GM18511 (cell line): ENCODE results near the gene TMEM239.
"Not testable (repeated sequence)": the region's sequence is repeated elsewhere in the genome, so short reads cannot be mapped to it uniquely, and the experiment has no call there.

Experiments used
- ATAC-seq: cut with Tn5 transposase; IDR thresholded peaks from one replicate; pipeline ENCODE4 v1.9.1; 2021; ENCODE audit warnings: mild to moderate bottlenecking, moderate library complexity; ENCODE audit not compliant: unreplicated experiment

The TMEM239 gene

DNA sequence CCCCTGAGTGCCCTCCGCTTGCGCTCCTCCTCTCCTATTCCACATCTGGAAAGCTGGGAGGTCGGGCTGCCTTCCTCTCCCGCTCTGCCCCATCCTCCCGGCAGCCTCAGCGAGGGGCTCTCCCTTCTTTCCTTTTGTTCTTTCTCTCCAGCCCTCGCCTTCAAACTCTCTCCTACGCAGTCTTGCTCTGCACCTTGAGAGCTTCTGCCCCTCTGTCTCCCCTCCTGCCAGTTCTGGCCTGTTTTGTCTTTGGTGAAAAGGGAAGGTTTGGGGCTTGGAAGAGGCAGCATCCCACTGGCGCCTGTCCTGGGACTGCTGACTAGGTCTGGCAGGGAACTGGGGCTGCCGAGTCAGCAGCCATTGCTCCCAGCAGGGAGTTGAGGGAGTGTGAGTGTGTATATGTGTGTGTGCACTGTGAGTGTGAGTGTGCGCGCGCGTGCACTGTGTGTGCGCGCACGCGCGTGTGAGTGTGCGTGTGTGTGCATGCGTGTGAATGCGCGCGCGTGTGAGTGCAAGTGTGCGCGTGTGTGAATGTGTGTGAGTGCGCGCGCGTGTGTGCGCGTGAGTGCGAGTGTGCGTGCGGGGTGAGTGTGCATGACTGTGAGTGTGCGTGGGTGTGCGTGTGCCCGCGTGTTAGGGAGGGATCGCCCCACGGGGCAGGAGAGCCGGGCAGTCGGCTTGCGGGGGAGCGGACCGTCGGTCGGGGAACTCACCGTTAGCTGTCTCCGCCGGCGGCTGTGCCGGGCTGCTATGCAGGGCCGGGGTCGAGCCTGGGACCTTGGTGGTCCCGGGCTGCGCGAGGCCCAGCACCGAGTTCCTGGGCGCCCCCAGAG lies 16.3 kb upstream of the TMEM239 start:
- peak; percentile 30 for ATAC-seq

DNA sequence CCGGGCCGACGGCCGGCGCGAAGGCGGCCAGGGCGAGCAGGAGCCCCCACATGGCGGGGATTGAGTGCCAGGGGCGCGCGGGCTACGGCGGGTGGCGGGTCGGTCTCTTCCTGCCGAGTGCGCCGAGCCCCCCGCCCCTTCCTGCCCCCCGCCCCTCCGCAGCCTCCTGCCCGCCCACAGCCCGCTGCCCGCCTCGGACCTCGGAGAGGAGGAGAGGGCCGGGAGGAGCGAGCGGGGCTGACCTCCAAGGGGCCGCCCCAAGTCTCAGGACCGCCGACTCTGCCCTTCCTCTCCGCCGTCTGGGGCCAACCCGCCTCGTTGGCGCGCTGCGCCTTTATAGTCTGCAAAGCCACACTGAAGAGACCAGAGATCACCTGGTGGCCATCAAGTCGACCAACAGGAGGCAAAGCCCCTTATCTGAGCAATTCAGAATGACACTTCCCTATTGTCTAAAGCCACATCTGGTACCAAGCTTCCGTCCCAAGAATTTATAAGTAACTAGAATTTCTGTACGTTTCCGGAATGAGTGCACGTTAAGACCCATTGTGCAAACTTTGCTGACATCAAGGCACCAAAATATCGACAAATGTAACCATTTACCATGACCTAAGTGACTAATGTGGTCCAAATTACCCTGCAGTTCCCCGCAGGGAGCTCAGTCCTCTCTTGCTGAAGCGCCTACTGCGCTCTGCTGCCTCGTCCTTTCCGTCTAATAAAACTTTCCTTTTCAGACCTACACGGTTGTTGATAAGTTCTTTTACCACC lies 15.5 kb upstream of the TMEM239 start, which contains the start of gene CPXM1:
Gene CPXM1 (minus strand): TSS at position 107 of the 765 bp plus-strand sequence. CDS start 55 bp downstream, at position 52.
- ATAC-seq, result peak; percentile 67

DNA sequence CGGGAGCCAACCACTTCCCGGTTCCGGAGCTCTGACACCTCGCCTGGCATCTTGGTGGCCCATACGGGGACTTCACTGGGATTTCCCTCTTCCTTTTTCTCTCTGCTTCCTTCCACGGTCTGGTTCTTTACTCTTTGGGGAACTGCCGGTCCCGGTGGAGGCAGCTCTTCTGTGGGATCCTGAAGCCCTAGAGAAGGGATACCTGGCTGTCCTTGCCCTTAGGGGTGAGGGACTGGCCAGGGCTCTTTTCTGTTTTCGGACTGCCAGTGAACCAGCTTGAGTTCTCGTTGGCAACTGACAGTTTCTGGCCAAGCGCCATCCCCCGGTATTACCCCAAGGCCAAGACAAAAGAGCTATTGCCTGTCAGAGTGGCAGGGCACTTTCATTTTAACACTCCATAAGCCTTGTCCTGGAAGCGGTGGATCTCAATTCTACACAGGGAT lies 14.9 kb upstream of the TMEM239 start:
- peak; percentile 23 for ATAC-seq

DNA sequence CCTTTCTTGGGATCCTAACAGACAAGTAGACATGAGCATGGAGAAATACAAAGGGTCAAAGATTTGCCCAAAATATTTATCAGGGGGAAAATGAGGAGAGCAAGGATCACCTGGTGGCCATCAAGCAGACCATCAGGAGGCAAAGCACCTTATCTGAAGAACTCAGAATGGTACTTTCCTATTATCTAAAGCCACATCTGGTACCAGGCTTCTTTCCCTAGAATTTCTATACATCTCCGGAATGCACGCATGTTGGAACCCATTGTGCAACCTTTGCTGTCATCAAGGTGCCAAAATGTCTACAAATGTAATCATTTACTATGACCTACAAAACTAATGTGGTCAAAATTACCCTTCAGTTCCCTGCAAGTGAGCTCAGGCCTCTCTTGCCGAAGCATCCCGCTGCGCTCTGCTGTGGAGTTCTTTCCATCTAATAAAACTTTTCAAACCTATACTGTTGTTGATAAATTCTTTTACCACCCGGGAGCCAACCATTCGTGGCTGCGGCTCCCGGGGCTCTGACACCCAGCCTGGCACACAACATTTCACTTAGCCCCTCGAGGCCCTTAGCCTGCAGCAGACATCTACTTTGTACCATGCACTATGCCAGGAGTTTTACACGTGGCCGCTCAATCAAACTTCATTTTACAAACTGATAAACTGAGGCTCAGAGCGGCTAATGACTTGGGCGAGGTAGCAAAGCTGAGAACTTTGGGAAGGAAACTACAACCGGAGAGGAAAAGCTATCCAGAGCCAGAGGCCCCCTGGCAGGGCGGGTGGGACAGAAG lies 11.9 kb upstream of the TMEM239 start:
- no peak for ATAC-seq

- no peak for ATAC-seq
Observed at GRCh38 chr20:2804852-2805688, 11.1 kb upstream of the TMEM239 start.

DNA sequence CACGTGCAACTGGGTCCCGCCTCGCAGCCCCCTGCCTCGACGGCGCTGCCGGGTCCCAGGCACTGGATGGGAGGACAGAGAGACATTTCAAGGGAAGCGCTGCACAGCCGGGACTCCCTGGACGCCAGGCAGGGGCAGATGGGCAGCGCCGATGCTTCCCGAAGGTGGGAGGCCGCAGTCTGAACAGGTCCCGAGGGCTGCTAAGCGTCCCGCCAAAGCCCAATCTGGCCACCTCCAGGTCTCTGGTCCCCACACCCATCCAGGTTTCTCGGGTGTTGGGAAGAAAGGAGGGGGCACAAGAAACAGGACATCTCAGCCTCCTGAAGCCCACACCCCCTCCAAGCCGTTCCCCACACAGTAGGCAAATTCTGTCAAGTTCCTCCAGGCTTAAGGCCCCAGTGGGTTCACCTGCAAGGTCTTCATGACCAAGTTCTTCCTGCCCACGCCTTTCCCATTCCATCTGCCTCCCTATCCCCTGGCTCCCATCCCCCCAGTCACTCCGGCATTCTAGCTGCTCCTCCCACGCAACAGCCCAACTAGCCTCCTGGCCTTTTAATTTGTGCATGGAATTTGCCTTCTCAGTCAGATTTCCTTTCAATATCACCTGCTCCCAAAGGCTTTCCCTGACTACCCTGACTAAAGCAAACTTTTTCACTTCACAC lies 10.3 kb upstream of the TMEM239 start:
- ATAC-seq, result no peak

DNA sequence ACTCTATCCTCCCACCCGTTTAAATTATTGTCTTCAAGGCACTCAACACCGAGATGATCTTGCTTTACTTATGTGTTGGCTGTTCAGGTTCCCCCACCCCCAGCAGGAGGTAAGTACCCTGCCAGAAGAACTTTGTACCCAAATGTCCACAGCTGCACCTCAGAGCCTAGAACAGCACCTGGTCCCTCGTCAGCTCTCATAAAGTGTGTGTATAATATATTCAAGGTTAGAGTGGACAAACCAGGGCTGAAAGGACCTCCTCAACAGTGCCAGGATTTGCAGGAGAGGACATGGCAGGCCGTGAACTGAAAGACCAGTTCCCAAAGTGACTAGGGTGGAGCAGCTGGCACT lies 9.8 kb upstream of the TMEM239 start:
- no peak for ATAC-seq

DNA sequence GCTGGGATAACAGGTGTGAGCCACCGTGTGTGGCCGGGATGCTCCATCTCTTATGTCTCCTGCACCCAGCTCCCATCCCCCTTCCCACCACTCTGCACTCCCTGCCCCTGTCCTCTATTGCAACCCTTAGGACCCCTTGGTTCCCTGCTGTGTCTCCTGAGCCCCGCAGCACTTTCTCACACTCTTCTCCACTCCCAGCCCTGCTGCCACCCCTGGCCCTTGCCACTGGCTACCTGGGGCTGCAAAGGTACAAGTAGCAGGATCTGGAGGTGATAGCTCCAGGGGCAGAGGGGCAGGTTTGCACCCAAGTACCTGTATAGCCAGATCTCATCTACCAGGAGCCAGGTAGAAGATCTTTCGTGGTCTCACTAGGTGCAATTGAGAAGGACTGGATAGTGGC lies 9.1 kb upstream of the TMEM239 start:
- no peak for ATAC-seq

DNA sequence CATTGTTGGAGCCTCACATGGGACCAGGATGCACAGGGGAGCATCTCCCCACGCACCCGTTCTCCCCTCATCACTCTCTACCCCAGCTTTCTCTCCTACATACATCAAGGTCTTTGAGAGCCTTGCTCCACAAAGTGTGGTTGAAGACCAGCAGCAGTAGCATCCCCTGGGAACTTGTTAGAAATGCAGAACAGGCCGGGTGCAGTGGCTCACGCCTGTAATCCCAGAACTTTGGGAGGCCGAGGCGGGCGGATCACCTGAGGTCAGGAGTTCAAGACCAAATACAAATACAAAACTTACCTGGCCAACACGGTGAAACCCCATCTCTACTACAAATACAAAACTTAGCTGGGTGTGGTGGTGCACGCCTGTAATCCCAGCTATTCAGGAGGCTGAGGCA lies 8.2 kb upstream of the TMEM239 start:
- not testable (repeated sequence) for ATAC-seq

- ATAC-seq, result no peak
Observed at GRCh38 chr20:2809690-2810089, 6.5 kb upstream of the TMEM239 start.

GRCh38 chr20:2812189-2812588 lies 4.0 kb upstream of the TMEM239 start:
- no peak for ATAC-seq

GRCh38 chr20:2814076-2814475 lies 2.1 kb upstream of the TMEM239 start:
- no peak for ATAC-seq

GRCh38 chr20:2814587-2815051 lies 1.5 kb upstream of the TMEM239 start, which contains the start of gene C20orf141:
C20orf141 (plus strand) TSS chr20:2814987; CDS start chr20:2815185, 198 bp downstream.
- ATAC-seq, result no peak

- no peak for ATAC-seq
Observed at GRCh38 chr20:2815242-2815900, 793 bp upstream of the TMEM239 start.

DNA sequence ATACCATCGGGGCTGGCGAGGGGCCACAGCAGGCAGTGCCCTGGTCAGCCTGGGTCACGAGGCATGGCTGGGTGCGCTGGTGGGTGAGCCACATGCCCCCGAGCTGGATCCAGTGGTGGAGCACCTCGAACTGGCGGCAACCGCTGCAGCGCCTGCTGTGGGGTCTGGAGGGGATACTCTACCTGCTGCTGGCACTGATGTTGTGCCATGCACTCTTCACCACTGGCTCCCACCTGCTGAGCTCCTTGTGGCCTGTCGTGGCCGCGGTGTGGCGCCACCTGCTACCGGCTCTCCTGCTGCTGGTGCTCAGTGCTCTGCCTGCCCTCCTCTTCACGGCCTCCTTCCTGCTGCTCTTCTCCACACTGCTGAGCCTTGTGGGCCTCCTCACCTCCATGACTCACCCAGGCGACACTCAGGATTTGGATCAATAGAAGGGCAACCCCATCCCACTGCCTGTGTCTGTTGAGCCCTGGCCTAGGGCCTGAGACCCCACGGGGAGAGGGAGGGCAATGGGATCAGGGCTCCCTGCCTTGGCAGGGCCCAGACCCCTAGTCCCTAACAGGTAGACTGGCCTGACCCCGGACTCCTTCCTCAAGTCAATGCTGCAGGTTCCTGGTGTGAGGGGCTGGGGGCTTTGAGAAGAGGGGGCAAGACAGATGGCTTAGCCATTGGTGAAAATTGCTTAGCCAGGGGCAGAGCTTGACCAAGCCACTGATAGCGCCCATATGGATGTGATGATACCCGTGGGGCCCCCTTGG lies 598 bp downstream of the TMEM239 start:
- no peak for ATAC-seq

DNA sequence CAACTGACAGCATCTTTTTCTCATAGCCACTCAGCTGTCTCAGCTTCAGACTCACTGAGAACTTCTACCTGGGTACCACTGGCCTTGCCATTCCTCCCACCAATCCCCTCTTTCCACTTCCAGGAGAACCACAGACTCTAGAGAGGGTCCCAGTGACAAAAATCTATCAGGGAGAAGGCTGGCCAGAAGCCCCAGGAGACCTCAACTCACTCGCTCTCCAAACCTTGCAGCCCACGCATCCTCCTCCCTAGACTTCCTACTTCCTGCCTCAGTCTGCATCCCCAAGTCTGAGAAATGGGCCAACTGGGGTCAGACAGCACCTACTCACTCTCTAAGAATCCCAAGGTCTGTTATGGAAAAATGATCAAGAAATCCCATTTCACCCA lies 1.2 kb downstream of the TMEM239 start:
- no peak for ATAC-seq

DNA sequence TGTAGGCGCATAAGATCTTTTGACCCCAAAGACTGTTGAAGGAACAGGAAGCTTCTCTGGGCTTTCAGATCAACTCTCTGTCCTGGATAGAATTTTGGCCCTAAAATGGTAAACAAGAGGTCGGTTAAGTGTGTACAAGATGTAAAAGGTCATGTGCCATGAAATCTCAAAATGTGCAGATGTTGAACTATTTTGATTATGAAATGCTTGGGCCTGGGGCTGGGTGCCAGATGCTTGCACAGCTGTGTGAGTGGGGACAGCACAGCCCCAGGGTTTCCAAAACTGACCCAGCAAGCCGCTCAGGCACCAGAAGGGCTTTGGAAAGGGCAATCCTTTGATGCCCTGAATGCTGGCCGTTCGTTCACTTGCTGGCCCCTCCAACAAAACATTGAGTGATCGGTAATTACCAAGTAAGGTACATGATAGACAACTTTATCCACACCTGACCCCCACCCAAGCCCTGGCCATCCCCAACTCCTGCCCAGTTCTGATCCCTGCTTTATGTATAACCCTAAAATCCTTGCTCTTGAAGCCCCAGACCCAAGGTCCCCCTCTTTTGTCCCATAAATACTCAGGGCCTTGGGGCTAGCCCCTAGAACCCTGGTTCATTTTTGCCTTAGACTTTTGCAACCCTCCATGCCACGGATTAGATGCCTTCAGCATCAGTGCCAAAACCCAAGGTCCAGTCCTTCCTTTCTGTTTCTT lies 1.9 kb downstream of the TMEM239 start:
- no peak for ATAC-seq
